GM12878 (cell line): ENCODE measurements around the gene TMEM33. TPM values are rescaled to one million over a fixed set of nuclear protein-coding genes. Genes with fewer than 3 reads are reported as not detected.

Source experiments
- ATAC-seq: fragments of 200-7000 bp; cut with Tn5 transposase; 3 replicates; pipeline ENCODE4 v1.9.1; 2020; ENCODE audit warnings: mild to moderate bottlenecking, moderate library complexity
- BruUV-seq: library from RNA; stranded (reverse); fragments of 400-500 nt; replicated peaks from 2 replicates; lab custom pipeline; 2021; lab: Mats Ljungman, UMichigan
- CTCF ChIA-PET: fragments of 300-600 bp; sonication (Branson Sonifier 250); formaldehyde crosslinking; extraction: SDS; loops from one replicate; lab custom pipeline; 2021; ENCODE audit warnings: inconsistent platforms; lab: Yijun Ruan, JAX
- POLR2A ChIA-PET: fragments of 350-600 bp; formaldehyde crosslinking; extraction: SDS; loops from one replicate; lab custom pipeline; 2021; ENCODE audit warnings: inconsistent platforms; lab: Charles Lee
- RAD21 ChIA-PET: fragments of 300-600 bp; sonication (Branson Sonifier 250); formaldehyde crosslinking; loops from one replicate; lab custom pipeline; 2023; ENCODE audit warnings: antibody characterized with exemption; ENCODE audit not compliant: unreplicated experiment; lab: Charles Lee
- SMC1A ChIA-PET: fragments of 300-600 bp; sonication (Branson Sonifier 250); formaldehyde crosslinking; loops from one replicate; lab custom pipeline; 2023; ENCODE audit not compliant: unreplicated experiment, uncharacterized antibody; lab: Charles Lee
- DNase-seq: peaks from one replicate; pipeline ENCODE4 v3.0.0-alpha.2; 2011; ENCODE audit warnings: low read depth, low spot score
- FAIRE-seq: peaks from 3 replicates; lab custom pipeline; 2011; peaks lifted over from hg19 to GRCh38; lab: Jason Lieb, UNC
- H2AFZ ChIP-seq: 2 replicates; pipeline ENCODE4 v1.6.0; 2011; ENCODE audit warnings: low read depth, low read length, control low read depth; ENCODE audit not compliant: control insufficient read depth
- H3K27ac ChIP-seq: 2 replicates; pipeline ENCODE4 v1.5.1; 2011; ENCODE audit warnings: control low read depth; ENCODE audit not compliant: control insufficient read depth, insufficient read depth
- H3K27me3 ChIP-seq, 2 experiments: replicated peaks in 1 of 2; 2 replicates each; pipeline versions ENCODE4 v1.6.0 to v1.6.1; 2011; ENCODE audit warnings: low read length in 1 of 2; ENCODE audit not compliant: control insufficient read depth in 2 of 2, insufficient read depth in 2 of 2
- H3K36me3 ChIP-seq, 2 experiments: 2 replicates each; pipeline ENCODE4 v1.5.1; 2011; ENCODE audit warnings: low read length in 1 of 2; ENCODE audit not compliant: control insufficient read depth in 2 of 2, insufficient read depth in 2 of 2
- H3K4me1 ChIP-seq: 2 replicates; pipeline ENCODE4 v1.6.1; 2011; ENCODE audit warnings: mild to moderate bottlenecking, low read length, moderate library complexity, mixed read lengths; ENCODE audit not compliant: control insufficient read depth, insufficient read depth
- H3K4me2 ChIP-seq: 2 replicates; pipeline ENCODE4 v1.6.0; 2011; ENCODE audit warnings: control low read depth; ENCODE audit not compliant: control insufficient read depth, insufficient read depth
- H3K4me3 ChIP-seq: fragments of 200-600 bp; sonication (generic); 2 replicates; pipeline ENCODE4 v1.5.1; 2016
- H3K79me2 ChIP-seq: 2 replicates; pipeline ENCODE4 v1.6.0; 2011; ENCODE audit warnings: low read length; ENCODE audit not compliant: control insufficient read depth, insufficient read depth
- H3K9ac ChIP-seq: 2 replicates; pipeline ENCODE4 v1.8.0; 2011; ENCODE audit warnings: low read length, control low read depth, mixed read lengths; ENCODE audit not compliant: control insufficient read depth, insufficient read depth
- H3K9me3 ChIP-seq: replicated peaks from 3 replicates; pipeline ENCODE4 v1.5.1; 2011; ENCODE audit warnings: mild to moderate bottlenecking, low read length; ENCODE audit not compliant: control insufficient read depth, insufficient read depth
- H4K20me1 ChIP-seq: 2 replicates; pipeline ENCODE4 v1.6.0; 2011; ENCODE audit not compliant: control insufficient read depth, insufficient read depth
- EED ChIP-seq: sonication (generic); IDR thresholded peaks from 2 replicates; pipeline ENCODE4 v1.6.1; 2016; ENCODE audit warnings: antibody characterized with exemption, low read depth
- EGR1 ChIP-seq, 2 experiments: IDR thresholded peaks; 1 replicate in 1 of 2; 2 replicates in 1 of 2; pipeline ENCODE4 v1.6.1; 2011 to 2012; ENCODE audit warnings: low read depth in 2 of 2, low read length in 2 of 2, borderline replicate concordance in 1 of 2, mild to moderate bottlenecking in 1 of 2, moderate library complexity in 1 of 2
- NFXL1 ChIP-seq: fragments of 450-650 bp; IDR thresholded peaks from 2 replicates; pipeline ENCODE4 v1.6.1; 2017; ENCODE audit warnings: antibody characterized with exemption, mild to moderate bottlenecking, borderline replicate concordance
- NR2C2 ChIP-seq: IDR thresholded peaks from 2 replicates; pipeline ENCODE4 v1.6.1; 2011; ENCODE audit warnings: borderline replicate concordance, low read depth; ENCODE audit not compliant: control insufficient read depth, insufficient read length
- RB1 ChIP-seq: fragments of 450-650 bp; formaldehyde crosslinking; IDR thresholded peaks from 2 replicates; pipeline ENCODE4 v1.6.1; 2017; ENCODE audit warnings: mild to moderate bottlenecking, borderline replicate concordance
- SUZ12 ChIP-seq: fragments of 200-600 bp; sonication (generic); IDR thresholded peaks from one replicate; pipeline ENCODE4 v1.6.1; 2018; ENCODE audit warnings: antibody characterized with exemption, mild to moderate bottlenecking; ENCODE audit not compliant: unreplicated experiment
- TBL1XR1 ChIP-seq: IDR thresholded peaks from 2 replicates; pipeline ENCODE4 v1.6.1; 2012; ENCODE audit warnings: low read depth, low read length, improper control_type of control experiment
- ZNF274 ChIP-seq: IDR thresholded peaks from one replicate; pipeline ENCODE4 v1.8.0; 2011; ENCODE audit not compliant: insufficient read length, insufficient read depth
- ZSCAN29 ChIP-seq: fragments of 450-650 bp; IDR thresholded peaks from 2 replicates; pipeline ENCODE4 v1.6.1; 2017; ENCODE audit warnings: mild to moderate bottlenecking, moderate library complexity
- WGBS: methylation state at CpG from one replicate; pipeline ENCODE4 v1.1.6; 2016; ENCODE audit warnings: low lambda C conversion rate; ENCODE audit not compliant: insufficient replicate concordance, insufficient coverage; ENCODE audit errors: missing lambda C conversion rate; 5-methylcytosine and 5-hydroxymethylcytosine counted together
- in situ Hi-C: fragments of 300-500 bp; cut with MboI; formaldehyde crosslinking; loops from 9 replicates; pipeline ENCODE4 v1.14.3; 2018; ENCODE audit warnings: mixed read lengths
- intact Hi-C: fragments of 100-400 bp; cut with micrococcal nuclease; formaldehyde crosslinking; loops from one replicate; pipeline ENCODE4 v1.14.2; 2022; ENCODE audit not compliant: unreplicated experiment
- polyA plus RNA-seq, 11 experiments: library from polyadenylated mRNA; depleted of rRNA in 4 of 11; unstranded in 6 of 11; stranded (reverse) in 5 of 11; fragments of >200 nt; fragmentation: Nextera tagmentation in 4 of 11; fragmentation: Illumina TruSeq in 1 of 11; extraction: Ambion mirVana in 4 of 11; extraction: Trizol in 1 of 11; gene quantifications; 1 replicate in 1 of 11; 2 replicates in 10 of 11; pipeline versions ENCODE4 v1.2.1 to v1.2.3, GENCODE V29; 2011 to 2016; ENCODE audit warnings: inconsistent platforms in 2 of 11, missing spikeins in 2 of 11, low read depth in 1 of 11
- total RNA-seq, 4 experiments: library from RNA; depleted of rRNA in 3 of 4; stranded (reverse); fragments of >200 nt in 3 of 4; fragmentation: Illumina TruSeq in 1 of 4; extraction: Trizol in 1 of 4; gene quantifications; 2 replicates each; pipeline versions ENCODE4 v1.2.1 to v1.2.3, GENCODE V29; 2013 to 2021

TMEM33 gene
- total and polyA plus RNA-seq, 10 of the 15 experiments (the other 5 are each of a cell fraction or from before 2014, with no cell fraction given), result 7.9 to 60.2 (median 33.4) TPM

DNA sequence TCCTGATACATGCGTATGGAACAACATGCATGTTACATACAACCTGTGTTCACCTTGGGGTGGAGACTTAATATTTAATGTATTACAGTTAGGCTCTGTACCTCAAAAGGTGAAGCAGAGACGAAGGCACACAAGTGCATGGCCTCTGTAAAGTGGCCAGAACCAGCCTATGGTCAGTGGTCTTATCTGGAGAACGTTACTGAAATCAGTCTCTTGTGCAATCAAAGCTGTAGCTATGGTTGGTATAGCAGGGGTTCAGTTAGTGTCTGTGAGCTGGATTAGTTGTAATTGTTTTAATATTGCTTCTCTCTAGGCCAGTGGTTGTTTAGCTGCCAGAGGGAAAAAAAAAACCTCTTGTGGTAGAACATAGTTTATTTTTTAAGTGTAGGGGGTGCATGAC, 2.2 kb upstream of the TMEM33 start:
- in situ Hi-C loops, result no loop called here
- POLR2A ChIA-PET, result interaction anchor here (0.6 kb wide), 1 partner anchor 933 kb away, joined by 3 read pairs; no protein-coding TSS in a partner anchor
- CTCF ChIA-PET, result interaction anchor here (1.0 kb wide), 1 partner anchor 8 kb away, joined by 3 read pairs; no protein-coding TSS in a partner anchor
- Histone ChIP-seq H3K36me3 (no peaks in the 10 kb centered on the region), H3K4me1 (peaks cover 3% of the 10 kb centered on the region; the same call in 1 of the 2 replicates), H3K27ac (no peak overlapping the region), H3K27me3 (no peaks in the 10 kb centered on the region)
- no peak for DNase-seq
- TF ChIP-seq ZNF274 (no peak), NFXL1 (no peak), SUZ12 (no peak), NR2C2 (no peak), RB1 (no peak), ZSCAN29 (no peak), EGR1 (IDR thresholded peaks at IDR 0.05; ENCODE audit: borderline replicate concordance in 1 of 2, low read depth in 2 of 2, low read length in 2 of 2) (no peak), EED (no peak), TBL1XR1 (no peak)
- TF ChIP-seq, all 136 proteins: peak for 0
- Histone ChIP-seq H3K9ac (no peak overlapping the region), H4K20me1 (no peaks in the 10 kb centered on the region), H2AFZ (no peak overlapping the region), H3K79me2 (peaks cover 34% of the 10 kb centered on the region), H3K4me2 (no peak overlapping the region), H3K4me3 (no peak overlapping the region), H3K9me3 (no peaks in the 10 kb centered on the region)
- ATAC-seq (no peak), FAIRE-seq (no peak)
- SMC1A ChIA-PET, result no interaction called here
- intact Hi-C loops, result no loop called here
- BruUV-seq, result no TSS peak
- RAD21 ChIA-PET, result no interaction called here
- WGBS, result 28% methylated on average over 3 of the region's 3 CpGs
